ENCODE measurements around the gene FAM174C. TPM values are rescaled to one million over a fixed set of nuclear protein-coding genes. Genes with fewer than 3 reads are reported as not detected.

Gene FAM174C
- total and polyA plus RNA-seq, 2 of the 8 experiments (the other 6 are each of a cell fraction or from before 2014, with no cell fraction given): 44.5 to 125 TPM

GRCh38 chr19:1272423-1273262 is 2.7 kb upstream of the FAM174C start:
- POLR2A ChIA-PET (ENCODE audit: partially characterized antibody): interaction anchor here (0.6 to 11.4 kb wide), 26 partner anchors 11 to 423 kb away, joined by 3 to 331 read pairs (median 4); partner anchors contain the start of genes ATP5F1D, CBARP, CIRBP and GPX4
- peak overlapping the region in 1 of 2 experiments; percentile 80; a peak in 1 of 4 replicates for H3K4me2 ChIP-seq (ENCODE audit: insufficient read depth in 1 of 2, low read depth in 2 of 2, low read length in 2 of 2)
- H4K20me1 ChIP-seq (replicated peaks in 1 of 2; ENCODE audit: control insufficient read depth in 1 of 2, insufficient read depth in 2 of 2, low read length in 2 of 2): peaks cover 7 to 23% of the 10 kb centered on the region in 2 experiments
- FAIRE-seq (no peak), DNase-seq (ENCODE audit: low read depth in 1 of 2, low spot score in 2 of 2) (no peak)
- H2BK15ac ChIP-seq (ENCODE audit: low read length): no peak overlapping the region
- no peak overlapping the region for H4K5ac ChIP-seq (ENCODE audit: insufficient read length, low read depth, low read length)
- H3K4ac ChIP-seq (replicated peaks; ENCODE audit: insufficient read length, low read depth, low read length): no peak overlapping the region
- no peak overlapping the region for H2BK20ac ChIP-seq (ENCODE audit: low read length)
- H3K9ac ChIP-seq (replicated peaks in 1 of 4; ENCODE audit: extremely low read depth in 1 of 4, low read depth in 3 of 4, low read length in 3 of 4): no peak overlapping the region
- H4K91ac ChIP-seq (replicated peaks; ENCODE audit: insufficient read length, low read length): no peak overlapping the region
- H3K36me3 ChIP-seq (ENCODE audit: control insufficient read depth in 2 of 4, insufficient read depth in 4 of 4, low read length in 3 of 4): peaks cover 33 to 46% (median 41%) of the 10 kb centered on the region in 4 experiments
- H3K9me3 ChIP-seq (ENCODE audit: insufficient read depth in 2 of 2, low read depth in 1 of 2, low read length in 1 of 2): no peaks in the 10 kb centered on the region
- no peak overlapping the region for H2BK120ac ChIP-seq (replicated peaks; ENCODE audit: low read depth, low read length)
- no peak overlapping the region for H3K18ac ChIP-seq (ENCODE audit: extremely low read depth, low read length)
- H3K79me2 ChIP-seq (ENCODE audit: control insufficient read depth in 1 of 2, insufficient read depth in 2 of 2, low read length in 2 of 2): peaks cover 5 to 38% of the 10 kb centered on the region in 2 experiments
- no peak overlapping the region for H2BK12ac ChIP-seq (ENCODE audit: low read depth, low read length)
- H2BK5ac ChIP-seq (ENCODE audit: low read depth, low read length): no peak overlapping the region
- no peak overlapping the region for H3K14ac ChIP-seq (ENCODE audit: insufficient read length)
- H3K79me1 ChIP-seq (ENCODE audit: low read depth, low read length): peaks cover 22% of the 10 kb centered on the region
- H3K27me3 ChIP-seq (replicated peaks in 1 of 4; ENCODE audit: control insufficient read depth in 3 of 4, extremely low read depth in 1 of 4, insufficient read depth in 3 of 4, low read length in 3 of 4): peaks cover 0 to 3% (median 2%) of the 10 kb centered on the region in 4 experiments; a peak in 3 of 7 replicates
- H3K4me3 ChIP-seq (ENCODE audit: extremely low read depth in 1 of 4, insufficient read depth in 2 of 4, low read depth in 3 of 4, low read length in 4 of 4): no peak overlapping the region
- no peak overlapping the region for H3K56ac ChIP-seq (replicated peaks; ENCODE audit: insufficient read length, low read depth, low read length)
- peaks cover 18% of the 10 kb centered on the region; the same call in 1 of the 2 replicates for H3K23me2 ChIP-seq (ENCODE audit: low read depth, low read length)
- peak overlapping the region; percentile 36; the same call in 1 of the 2 replicates for H4K8ac ChIP-seq (ENCODE audit: extremely low read depth, insufficient read depth, low read length)
- H3K23ac ChIP-seq (ENCODE audit: insufficient read length): no peak overlapping the region
- H2AFZ ChIP-seq (ENCODE audit: low read length): no peak overlapping the region
- no peak overlapping the region for H3K27ac ChIP-seq (ENCODE audit: low read depth, low read length)
- 93% methylated on average over 33 of the region's 33 CpGs; no CpG with 5 or more reads in 1 of the 2 experiments for WGBS, 2 experiments (ENCODE audit: extremely low coverage in 1 of 2, insufficient coverage in 1 of 2, insufficient read length in 1 of 2, insufficient replicate concordance in 2 of 2, low coverage in 1 of 2, low lambda C conversion rate in 2 of 2, missing lambda C conversion rate in 1 of 2)
- CTCF ChIA-PET (ENCODE audit: partially characterized antibody): interaction anchor here (0.6 to 3.1 kb wide), 3 partner anchors 11 to 147 kb away, joined by 3 to 29 read pairs (median 9); no protein-coding TSS in a partner anchor
- H3K4me1 ChIP-seq (replicated peaks in 1 of 4; ENCODE audit: control insufficient read depth in 3 of 4, insufficient read depth in 4 of 4, low read length in 3 of 4): peaks cover 4 to 38% (median 31%) of the 10 kb centered on the region in 4 experiments
- no peak overlapping the region for H2AK5ac ChIP-seq (ENCODE audit: low read depth, low read length)
- TF ChIP-seq CBX8 (IDR thresholded peaks at IDR 0.05; ENCODE audit: borderline replicate concordance, low read depth, low read length) (no peak), BCL11A (IDR thresholded peaks at IDR 0.05; ENCODE audit: low read depth in 2 of 2, low read length in 2 of 2) (no peak), CTCF (IDR thresholded peaks at IDR 0.05; ENCODE audit: control extremely low read depth in 1 of 3, insufficient read depth in 1 of 3, low read depth in 1 of 3, low read length in 3 of 3) (no peak), GTF2F1 (IDR thresholded peaks at IDR 0.05; ENCODE audit: borderline replicate concordance, low read depth, low read length) (no peak), KDM1A (IDR thresholded peaks at IDR 0.05; ENCODE audit: borderline replicate concordance, low read length) (no peak), TAF7 (optimal IDR thresholded peaks at IDR 0.05; ENCODE audit: borderline replicate concordance, low read depth, low read length) (no peak), RNF2 (IDR thresholded peaks at IDR 0.05; ENCODE audit: borderline replicate concordance, low read depth, low read length, missing control alignments, poor library complexity, severe bottlenecking) (no peak)

Data from H1 (cell line).